Astrocyte (in vitro differentiated cells and primary cell): Measurements from ENCODE around the gene CACNB2. TPM values are rescaled to one million over a fixed set of nuclear protein-coding genes. Genes with fewer than 3 reads are reported as not detected.
"Not testable (repeated sequence)": the region's sequence is repeated elsewhere in the genome, so short reads cannot be mapped to it uniquely, and the experiment has no call there.

Experiments
- DNase-seq: peaks from one replicate; pipeline ENCODE4 v3.0.0-alpha.2; 2010; ENCODE audit warnings: low read depth
- FAIRE-seq: peaks from 2 replicates; lab custom pipeline; 2011; peaks lifted over from hg19 to GRCh38; lab: Jason Lieb, UNC
- H2AFZ ChIP-seq: 2 replicates; pipeline ENCODE4 v1.6.0; 2012; ENCODE audit warnings: low read depth, low read length, inconsistent platforms
- H3K27ac ChIP-seq: 2 replicates; pipeline ENCODE4 v1.5.1; 2011; ENCODE audit warnings: low read depth, low read length, inconsistent platforms
- H3K27me3 ChIP-seq: 2 replicates; pipeline ENCODE4 v1.6.0; 2011; ENCODE audit warnings: low read length, inconsistent platforms; ENCODE audit not compliant: insufficient read depth
- H3K36me3 ChIP-seq: 2 replicates; pipeline ENCODE4 v1.5.1; 2011; ENCODE audit warnings: low read length, inconsistent platforms; ENCODE audit not compliant: insufficient read depth
- H3K4me1 ChIP-seq: 2 replicates; pipeline ENCODE4 v1.5.1; 2011; ENCODE audit warnings: low read length, inconsistent platforms; ENCODE audit not compliant: insufficient read depth
- H3K4me2 ChIP-seq: 2 replicates; pipeline ENCODE4 v1.6.0; 2012; ENCODE audit warnings: low read length, inconsistent platforms
- H3K4me3 ChIP-seq: 2 replicates; pipeline ENCODE4 v1.5.1; 2011; ENCODE audit warnings: low read depth, mild to moderate bottlenecking, low read length, inconsistent platforms; ENCODE audit not compliant: insufficient read depth
- H3K79me2 ChIP-seq: 2 replicates; pipeline ENCODE4 v1.6.0; 2012; ENCODE audit warnings: mild to moderate bottlenecking, low read length, inconsistent platforms; ENCODE audit not compliant: insufficient read depth
- H3K9ac ChIP-seq: 2 replicates; pipeline ENCODE4 v1.6.0; 2012; ENCODE audit warnings: mild to moderate bottlenecking, low read length, inconsistent platforms
- H3K9me3 ChIP-seq: 2 replicates; pipeline ENCODE4 v1.5.1; 2012; ENCODE audit warnings: low read depth, mild to moderate bottlenecking, low read length, inconsistent platforms; ENCODE audit not compliant: insufficient read depth
- H4K20me1 ChIP-seq: 2 replicates; pipeline ENCODE4 v1.6.0; 2012; ENCODE audit warnings: low read length, inconsistent platforms; ENCODE audit not compliant: insufficient read depth
- H3K27ac Mint-ChIP-seq: one replicate; pipeline ENCODE4 v1.8.0; 2021; ENCODE audit warnings: mild to moderate bottlenecking, mixed read lengths; ENCODE audit not compliant: unreplicated experiment
- H3K27me3 Mint-ChIP-seq: one replicate; pipeline ENCODE4 v1.8.0; 2021; ENCODE audit warnings: low read depth, mixed read lengths; ENCODE audit not compliant: unreplicated experiment
- H3K36me3 Mint-ChIP-seq: one replicate; pipeline ENCODE4 v1.8.0; 2021; ENCODE audit warnings: low read depth, mixed read lengths; ENCODE audit not compliant: unreplicated experiment
- H3K4me1 Mint-ChIP-seq: one replicate; pipeline ENCODE4 v1.8.0; 2021; ENCODE audit warnings: low read depth, mixed read lengths; ENCODE audit not compliant: unreplicated experiment
- H3K4me3 Mint-ChIP-seq: one replicate; pipeline ENCODE4 v1.8.0; 2021; ENCODE audit warnings: mild to moderate bottlenecking, moderate library complexity, mixed read lengths; ENCODE audit not compliant: unreplicated experiment
- H3K9me3 Mint-ChIP-seq: one replicate; pipeline ENCODE4 v1.8.0; 2021; ENCODE audit warnings: mild to moderate bottlenecking, mixed read lengths; ENCODE audit not compliant: unreplicated experiment
- CTCF ChIP-seq: IDR thresholded peaks from 2 replicates; pipeline ENCODE4 v1.5.1; 2011; ENCODE audit warnings: low read depth, mild to moderate bottlenecking, inconsistent platforms, low read length, moderate library complexity; ENCODE audit not compliant: insufficient read depth
- EZH2 ChIP-seq: IDR thresholded peaks from 2 replicates; pipeline ENCODE4 v1.6.1; 2012; ENCODE audit warnings: mild to moderate bottlenecking, low read length, inconsistent platforms; ENCODE audit not compliant: insufficient read depth
- total RNA-seq: library from RNA; stranded (reverse); gene quantifications from 2 replicates; pipeline ENCODE4 v1.2.1, GENCODE V29; 2021

Gene CACNB2
- total RNA-seq, 1 donor from 2014 or later: 0.66 TPM

- no peak overlapping the region for H3K9ac ChIP-seq
- peaks cover 7% of the 10 kb centered on the region for H3K4me1 ChIP-seq
- H3K4me1 Mint-ChIP-seq: peaks cover 16% of the 10 kb centered on the region
- H3K27ac ChIP-seq: no peak overlapping the region
- FAIRE-seq (no peak), DNase-seq (no peak)
- H3K4me3 Mint-ChIP-seq: no peak overlapping the region
- no peak overlapping the region for H3K27ac Mint-ChIP-seq
- H3K36me3 Mint-ChIP-seq: no peaks in the 10 kb centered on the region
- TF ChIP-seq CTCF: no peak
- no peak for TF ChIP-seq EZH2
- no peak overlapping the region for H2AFZ ChIP-seq
- no peak overlapping the region for H3K4me3 ChIP-seq
- no peaks in the 10 kb centered on the region for H4K20me1 ChIP-seq
- H3K79me2 ChIP-seq: no peaks in the 10 kb centered on the region
- H3K27me3 ChIP-seq: no peaks in the 10 kb centered on the region
- no peaks in the 10 kb centered on the region for H3K27me3 Mint-ChIP-seq
- peak overlapping the region; percentile 68 for H3K4me2 ChIP-seq
- H3K9me3 ChIP-seq: no peaks in the 10 kb centered on the region
- no peaks in the 10 kb centered on the region for H3K36me3 ChIP-seq
- no peaks in the 10 kb centered on the region for H3K9me3 Mint-ChIP-seq
Observed at GRCh38 chr10:18178854-18179483, 38.7 kb downstream of the CACNB2 start.

DNA sequence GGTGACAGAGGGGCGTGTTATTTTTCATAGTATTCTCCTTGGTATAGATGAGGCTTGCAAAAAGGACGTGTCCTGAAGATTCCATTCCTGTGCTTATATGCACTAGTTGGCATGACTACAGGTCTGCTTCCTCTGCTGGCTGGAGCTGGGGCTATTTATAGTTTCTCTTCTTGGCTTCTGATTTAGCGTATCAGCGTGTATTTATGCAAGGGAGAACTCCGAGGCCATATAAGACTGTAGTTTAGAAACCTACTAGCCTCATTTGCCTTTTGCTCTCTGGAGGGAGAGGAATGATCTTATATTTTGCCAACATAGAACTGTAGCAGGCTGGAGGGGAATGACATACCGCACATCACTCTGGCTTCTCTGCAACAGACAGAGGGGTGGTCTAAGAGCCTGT, 39.7 kb downstream of the CACNB2 start:
- H3K4me1 ChIP-seq: peaks cover 7% of the 10 kb centered on the region
- H3K27ac Mint-ChIP-seq: peak overlapping the region; percentile 43
- H3K9me3 ChIP-seq: no peaks in the 10 kb centered on the region
- no peaks in the 10 kb centered on the region for H4K20me1 ChIP-seq
- no peaks in the 10 kb centered on the region for H3K36me3 Mint-ChIP-seq
- H3K4me3 ChIP-seq: no peak overlapping the region
- no peak for TF ChIP-seq EZH2
- no peak overlapping the region for H3K27ac ChIP-seq
- no peaks in the 10 kb centered on the region for H3K79me2 ChIP-seq
- no peaks in the 10 kb centered on the region for H3K9me3 Mint-ChIP-seq
- H3K27me3 Mint-ChIP-seq: no peaks in the 10 kb centered on the region
- no peaks in the 10 kb centered on the region for H3K36me3 ChIP-seq
- no peak overlapping the region for H3K4me3 Mint-ChIP-seq
- no peaks in the 10 kb centered on the region for H3K27me3 ChIP-seq
- DNase-seq: peak; percentile 81
- peaks cover 16% of the 10 kb centered on the region for H3K4me1 Mint-ChIP-seq
- peak overlapping the region; percentile 68 for H3K4me2 ChIP-seq
- FAIRE-seq: no peak
- H3K9ac ChIP-seq: peak overlapping the region; percentile 4
- H2AFZ ChIP-seq: peak overlapping the region; percentile 53

GRCh38 chr10:18181382-18181781, 41.2 kb downstream of the CACNB2 start:
- not testable (repeated sequence) for DNase-seq, H3K9me3 ChIP-seq, H3K36me3 ChIP-seq, FAIRE-seq, H3K9ac ChIP-seq, H3K27me3 Mint-ChIP-seq, H3K4me3 ChIP-seq, H3K36me3 Mint-ChIP-seq, H2AFZ ChIP-seq, H3K4me2 ChIP-seq, H3K27ac ChIP-seq, H3K79me2 ChIP-seq, H3K4me3 Mint-ChIP-seq, H3K9me3 Mint-ChIP-seq, H4K20me1 ChIP-seq, H3K4me1 ChIP-seq, H3K27ac Mint-ChIP-seq, H3K27me3 ChIP-seq
- peaks cover 16% of the 10 kb centered on the region for H3K4me1 Mint-ChIP-seq
